PC-3 (cell line): Measurements from ENCODE around the gene PRODH. TPM values are rescaled to one million over a fixed set of nuclear protein-coding genes. Genes with fewer than 3 reads are reported as not detected.
"Not testable (repeated sequence)": the region's sequence is repeated elsewhere in the genome, so short reads cannot be mapped to it uniquely, and the experiment has no call there.

ENCODE experiments used
- ATAC-seq: fragments of 200-7000 bp; cut with Tn5 transposase; 2 replicates; pipeline ENCODE4 v1.9.1; 2020; ENCODE audit warnings: mild to moderate bottlenecking, moderate library complexity
- BruUV-seq: library from RNA; stranded (reverse); fragments of 400-500 nt; replicated peaks from 2 replicates; lab custom pipeline; 2021; lab: Mats Ljungman, UMichigan
- CTCF ChIA-PET: fragments of 300-600 bp; sonication (Branson Sonifier 250); formaldehyde crosslinking; loops from one replicate; lab custom pipeline; 2022; ENCODE audit warnings: antibody characterized with exemption; lab: Charles Lee
- POLR2A ChIA-PET: fragments of 300-600 bp; sonication (Branson Sonifier 250); formaldehyde crosslinking; loops from one replicate; lab custom pipeline; 2022; ENCODE audit warnings: antibody characterized with exemption; ENCODE audit not compliant: unreplicated experiment; lab: Charles Lee
- DNase-seq: peaks from one replicate; pipeline ENCODE4 v3.0.0-alpha.2; 2015
- H2AFZ ChIP-seq: fragments of 300-600 bp; sonication (generic); 2 replicates; pipeline ENCODE4 v1.6.0; 2016; ENCODE audit warnings: antibody characterized with exemption, low read length
- H3F3A ChIP-seq: fragments of 300-600 bp; sonication (generic); one replicate; pipeline ENCODE4 v1.6.0; 2017; ENCODE audit warnings: antibody characterized with exemption, low read length, control low read depth, mild to moderate bottlenecking; ENCODE audit not compliant: unreplicated experiment
- H3K27ac ChIP-seq: fragments of 300-600 bp; sonication (generic); 2 replicates; pipeline ENCODE4 v1.5.1; 2016; ENCODE audit warnings: mild to moderate bottlenecking, low read length
- H3K27me3 ChIP-seq: fragments of 300-600 bp; sonication (generic); 2 replicates; pipeline ENCODE4 v1.6.1; 2016; ENCODE audit warnings: low read length, mixed read lengths
- H3K36me3 ChIP-seq: fragments of 300-600 bp; sonication (generic); 2 replicates; pipeline ENCODE4 v1.6.1; 2016; ENCODE audit warnings: low read depth, mixed run types, low read length, mixed read lengths
- H3K4me1 ChIP-seq: fragments of 300-600 bp; sonication (generic); 2 replicates; pipeline ENCODE4 v1.5.1; 2016; ENCODE audit warnings: low read length; ENCODE audit not compliant: insufficient read depth
- H3K4me2 ChIP-seq: fragments of 300-600 bp; sonication (generic); 2 replicates; pipeline ENCODE4 v1.6.0; 2016; ENCODE audit warnings: low read length
- H3K4me3 ChIP-seq: fragments of 300-600 bp; sonication (generic); 2 replicates; pipeline ENCODE4 v1.5.1; 2016; ENCODE audit warnings: mild to moderate bottlenecking, low read length, mixed read lengths
- H3K79me2 ChIP-seq: fragments of 300-600 bp; sonication (generic); 2 replicates; pipeline ENCODE4 v1.6.1; 2017; ENCODE audit warnings: low read length, mixed read lengths
- H3K9ac ChIP-seq: fragments of 300-600 bp; sonication (generic); 2 replicates; pipeline ENCODE4 v1.6.0; 2016; ENCODE audit warnings: mild to moderate bottlenecking, low read length
- H3K9me2 ChIP-seq: fragments of 300-600 bp; sonication (generic); replicated peaks from 2 replicates; pipeline ENCODE4 v1.6.1; 2016; ENCODE audit warnings: mixed run types, low read length, mixed read lengths
- H3K9me3 ChIP-seq: fragments of 300-600 bp; sonication (generic); 2 replicates; pipeline ENCODE4 v1.6.1; 2016; ENCODE audit warnings: low read length, mixed read lengths
- H4K20me1 ChIP-seq: fragments of 300-600 bp; sonication (generic); 2 replicates; pipeline ENCODE4 v1.6.1; 2016; ENCODE audit warnings: low read length, mixed read lengths
- EZH2 ChIP-seq: fragments of 300-600 bp; sonication (generic); IDR thresholded peaks from one replicate; pipeline ENCODE4 v1.6.1; 2017; ENCODE audit warnings: antibody characterized with exemption, mild to moderate bottlenecking, low read length; ENCODE audit not compliant: unreplicated experiment
- EZH2phosphoT487 ChIP-seq: fragments of 300-600 bp; sonication (generic); IDR thresholded peaks from 2 replicates; pipeline ENCODE4 v1.6.1; 2018; ENCODE audit warnings: mild to moderate bottlenecking, antibody characterized with exemption, low read length, borderline replicate concordance
- intact Hi-C: fragments of 100-400 bp; cut with micrococcal nuclease; formaldehyde crosslinking; loops from 2 replicates; pipeline ENCODE4 v1.9.0; 2023
- total RNA-seq: library from RNA; depleted of rRNA; stranded (reverse); fragments of >200 nt; gene quantifications from 2 replicates; pipeline ENCODE4 v1.2.3, GENCODE V29; 2014
- TF ChIP-seq, protein P1 (sequence below): fragments of 300-600 bp; sonication (generic); conservative IDR thresholded peaks from 2 replicates; pipeline ENCODE4 v1.5.1; 2017; ENCODE audit warnings: antibody characterized with exemption, low read depth, mild to moderate bottlenecking, low read length

PRODH gene
- total RNA-seq, 1 experiment from 2014 or later: 0.84 TPM

DNA sequence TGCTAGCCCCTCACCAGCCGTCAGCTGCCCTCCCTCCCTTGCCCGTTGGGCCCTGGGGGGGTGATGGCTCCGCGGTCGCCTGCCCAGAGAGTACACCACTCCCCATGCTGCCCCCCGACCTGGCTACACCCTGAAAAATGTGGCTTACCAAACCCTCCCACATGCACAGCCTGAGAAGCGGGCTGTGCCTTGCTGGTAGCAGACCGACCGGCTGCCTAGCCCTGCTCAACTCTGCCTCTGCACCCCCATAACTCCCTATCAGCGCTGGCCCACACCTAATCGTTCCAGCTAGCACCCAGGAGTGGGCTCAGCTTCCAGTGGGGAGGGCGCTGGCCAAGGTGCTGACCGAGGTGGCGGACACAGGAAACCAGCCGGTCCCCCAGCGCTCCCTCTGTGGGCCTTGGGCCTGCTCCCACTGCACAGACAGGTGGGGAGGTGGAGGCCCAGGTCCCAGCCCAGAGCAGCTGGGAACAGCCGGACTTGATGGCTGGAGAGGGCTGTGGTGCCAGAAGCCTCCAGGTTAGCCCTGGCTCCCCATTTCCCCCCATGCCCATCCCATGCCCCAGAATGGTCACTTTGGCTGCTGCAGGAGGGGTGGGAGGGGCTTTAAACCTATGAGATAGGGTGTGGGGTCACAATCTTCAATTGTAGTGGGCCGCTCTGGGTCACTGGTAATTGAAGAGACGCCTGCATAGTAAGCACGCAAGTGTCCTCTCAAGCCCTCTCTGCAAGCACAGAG lies 32.1 kb upstream of the PRODH start:
- BruUV-seq: no TSS peak
- H4K20me1 ChIP-seq: no peaks in the 10 kb centered on the region

DNA sequence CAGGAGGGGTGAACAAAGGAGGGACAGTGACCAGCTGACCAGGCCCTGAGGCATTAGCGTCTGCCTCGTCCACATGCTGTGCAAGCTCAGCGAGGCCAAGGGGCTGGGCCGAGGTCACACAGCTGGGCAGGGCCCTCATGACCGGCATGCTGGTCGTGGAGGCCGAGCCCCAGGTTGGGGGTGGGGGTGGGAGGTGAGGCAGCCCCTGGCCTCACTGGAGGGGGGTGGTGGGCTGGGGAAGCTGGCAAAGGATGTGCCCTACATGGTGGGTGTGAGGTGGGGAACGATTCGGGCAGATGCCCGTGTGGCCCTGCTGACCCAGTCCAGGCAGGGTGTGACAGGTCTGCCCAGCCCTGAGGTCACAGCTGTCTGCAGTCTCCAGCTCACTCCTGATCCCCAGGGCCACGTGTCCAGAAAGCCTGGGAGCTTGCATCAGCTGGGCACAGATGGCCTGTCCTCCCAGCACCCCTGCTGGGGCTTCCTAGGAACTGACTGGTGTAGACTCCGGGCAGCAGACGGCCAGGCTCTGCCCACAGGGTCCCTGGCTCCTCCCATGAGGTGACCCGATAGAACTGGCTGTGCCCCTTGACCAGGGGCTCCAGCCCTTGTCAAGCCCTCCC lies 31.4 kb upstream of the PRODH start:
- H3K27me3 ChIP-seq, H3K9ac ChIP-seq, H2AFZ ChIP-seq, H3K4me3 ChIP-seq, H3F3A ChIP-seq, H3K27ac ChIP-seq, H3K9me3 ChIP-seq, H4K20me1 ChIP-seq, H3K79me2 ChIP-seq, H3K36me3 ChIP-seq, BruUV-seq, H3K4me2 ChIP-seq, H3K4me1 ChIP-seq, DNase-seq, POLR2A ChIA-PET, H3K9me2 ChIP-seq, intact Hi-C loops: not testable (repeated sequence)
- ATAC-seq: peak; percentile 30; the same call in 1 of the 2 replicates
- CTCF ChIA-PET: interaction anchor here (0.6 kb wide), 1 partner anchor 1303 kb away, joined by 6 read pairs; no protein-coding TSS in a partner anchor

More for the DNA sequence above, 32.1 kb upstream of the PRODH start:
- Histone ChIP-seq H3K4me3 (no peak overlapping the region), H3K4me2 (no peak overlapping the region), H2AFZ (no peak overlapping the region), H3K4me1 (no peaks in the 10 kb centered on the region), H3K9ac (no peak overlapping the region), H3K36me3 (no peaks in the 10 kb centered on the region), H3K9me3 (no peaks in the 10 kb centered on the region), H3F3A (no peaks in the 10 kb centered on the region), H3K27ac (no peak overlapping the region), H3K79me2 (no peaks in the 10 kb centered on the region), H3K9me2 (no peaks in the 10 kb centered on the region), H3K27me3 (no peaks in the 10 kb centered on the region)
- ChIA-PET CTCF (no interaction called here), POLR2A (no interaction called here)
- DNase-seq (peak; percentile 3), ATAC-seq (no peak)
- TF ChIP-seq, protein P1, sequence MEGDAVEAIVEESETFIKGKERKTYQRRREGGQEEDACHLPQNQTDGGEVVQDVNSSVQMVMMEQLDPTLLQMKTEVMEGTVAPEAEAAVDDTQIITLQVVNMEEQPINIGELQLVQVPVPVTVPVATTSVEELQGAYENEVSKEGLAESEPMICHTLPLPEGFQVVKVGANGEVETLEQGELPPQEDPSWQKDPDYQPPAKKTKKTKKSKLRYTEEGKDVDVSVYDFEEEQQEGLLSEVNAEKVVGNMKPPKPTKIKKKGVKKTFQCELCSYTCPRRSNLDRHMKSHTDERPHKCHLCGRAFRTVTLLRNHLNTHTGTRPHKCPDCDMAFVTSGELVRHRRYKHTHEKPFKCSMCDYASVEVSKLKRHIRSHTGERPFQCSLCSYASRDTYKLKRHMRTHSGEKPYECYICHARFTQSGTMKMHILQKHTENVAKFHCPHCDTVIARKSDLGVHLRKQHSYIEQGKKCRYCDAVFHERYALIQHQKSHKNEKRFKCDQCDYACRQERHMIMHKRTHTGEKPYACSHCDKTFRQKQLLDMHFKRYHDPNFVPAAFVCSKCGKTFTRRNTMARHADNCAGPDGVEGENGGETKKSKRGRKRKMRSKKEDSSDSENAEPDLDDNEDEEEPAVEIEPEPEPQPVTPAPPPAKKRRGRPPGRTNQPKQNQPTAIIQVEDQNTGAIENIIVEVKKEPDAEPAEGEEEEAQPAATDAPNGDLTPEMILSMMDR: no peak
- TF ChIP-seq EZH2phosphoT487 (no peak), EZH2 (no peak)
- intact Hi-C loops: no loop called here

GRCh38 chr22:18966748-18967147 lies 30.7 kb upstream of the PRODH start:
- no peaks in the 10 kb centered on the region for H3K9me3 ChIP-seq
- H3K27ac ChIP-seq: no peak overlapping the region
- ChIA-PET POLR2A (no interaction called here), CTCF (interaction anchor here (0.6 kb wide), 1 partner anchor 1304 kb away, joined by 6 read pairs; no protein-coding TSS in a partner anchor)
- no TSS peak for BruUV-seq
- H3K4me1 ChIP-seq: no peaks in the 10 kb centered on the region
- H4K20me1 ChIP-seq: no peaks in the 10 kb centered on the region
- no peaks in the 10 kb centered on the region for H3F3A ChIP-seq
- no peak overlapping the region for H3K9ac ChIP-seq
- H3K27me3 ChIP-seq: no peaks in the 10 kb centered on the region
- no peak for TF ChIP-seq EZH2phosphoT487
- ATAC-seq (no peak), DNase-seq (no peak)
- H3K79me2 ChIP-seq: no peaks in the 10 kb centered on the region
- no peak overlapping the region for H3K4me2 ChIP-seq
- no peaks in the 10 kb centered on the region for H3K9me2 ChIP-seq
- no peak overlapping the region for H2AFZ ChIP-seq
- no peak overlapping the region for H3K4me3 ChIP-seq
- H3K36me3 ChIP-seq: no peaks in the 10 kb centered on the region
- intact Hi-C loops: no loop called here
